NCI-H187 treated with DMSO at 0.1 percent for 48 hours (cell line): ENCODE results near the gene KIF1B.

Experiments
- DNase-seq: peaks from one replicate; lab custom pipeline; 2025; lab: John Stamatoyannopoulos, UW

Gene KIF1B

DNA sequence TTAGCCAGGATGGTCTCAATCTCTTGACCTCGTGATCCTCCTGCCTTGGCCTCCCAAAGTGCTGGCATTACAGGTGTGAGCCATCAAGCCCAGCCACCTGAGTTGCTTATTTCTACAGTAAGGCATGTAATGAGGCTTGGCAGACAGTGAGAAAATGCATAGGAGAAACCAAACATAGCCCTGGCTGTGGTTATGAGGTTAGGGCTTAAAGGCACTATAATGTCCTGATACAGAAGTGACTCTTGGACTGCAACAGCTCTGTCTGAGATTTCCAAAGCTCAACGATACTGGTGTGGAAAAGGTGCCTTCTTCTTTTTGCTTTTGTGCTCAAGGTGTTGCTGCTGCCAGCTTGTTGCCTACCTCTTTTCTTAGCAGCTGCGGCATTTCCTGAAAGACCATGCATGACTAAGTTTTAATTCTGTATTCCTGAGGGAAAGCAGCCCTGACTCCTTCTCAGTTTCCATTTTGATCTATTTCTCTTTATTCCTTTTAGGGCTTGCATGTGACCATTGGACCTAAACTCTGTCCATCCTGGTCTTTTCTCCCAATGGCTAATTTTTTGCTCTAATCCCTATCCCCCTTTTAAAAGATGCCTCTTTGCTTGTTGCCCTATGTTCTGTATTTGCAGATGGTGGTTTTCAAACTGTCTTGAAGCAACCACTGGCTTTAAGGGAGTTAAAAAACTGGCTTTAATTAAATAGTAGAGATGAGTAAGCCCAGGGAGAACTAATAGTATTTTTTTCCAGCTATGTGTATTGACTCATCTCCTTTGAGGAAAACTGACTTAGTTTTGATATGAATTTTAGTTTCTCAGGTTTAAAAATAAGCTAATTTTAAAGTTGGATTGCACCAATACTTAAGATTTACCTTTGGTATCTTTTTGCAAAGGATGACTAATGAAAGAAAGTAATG is 70.3 kb downstream of the KIF1B start:
- no peak for DNase-seq

DNA sequence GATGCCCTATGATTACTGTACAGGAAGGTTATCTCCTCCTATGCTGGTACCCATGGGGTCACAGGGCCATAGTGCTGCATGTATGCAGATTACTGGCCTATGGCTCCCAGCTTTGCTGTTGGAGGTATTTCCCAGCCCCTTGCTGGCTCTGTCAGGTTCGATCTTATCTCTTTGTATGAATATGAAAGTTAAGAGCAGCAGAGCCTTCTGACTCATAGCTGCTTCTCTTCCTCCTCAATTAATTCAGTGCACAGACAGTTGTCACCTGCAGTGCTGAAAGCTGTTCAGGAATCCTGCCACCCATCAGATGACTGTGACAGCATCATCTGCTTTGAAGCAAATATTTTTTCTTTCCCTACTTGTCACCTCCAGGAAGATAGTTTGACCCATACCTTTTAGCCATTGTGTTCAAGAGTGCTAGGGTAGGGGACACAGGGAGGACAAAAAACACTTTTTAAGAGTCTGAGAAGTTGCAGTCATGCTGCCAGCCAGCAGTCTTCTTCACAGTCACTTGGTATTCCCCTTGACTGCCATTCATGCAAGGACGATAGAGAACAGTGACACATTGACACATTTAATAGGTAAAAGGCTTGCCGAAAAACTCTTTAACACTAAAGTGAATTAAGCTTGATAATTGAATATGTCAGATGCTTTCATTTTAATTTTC is 73.1 kb downstream of the KIF1B start:
- no peak for DNase-seq

DNA sequence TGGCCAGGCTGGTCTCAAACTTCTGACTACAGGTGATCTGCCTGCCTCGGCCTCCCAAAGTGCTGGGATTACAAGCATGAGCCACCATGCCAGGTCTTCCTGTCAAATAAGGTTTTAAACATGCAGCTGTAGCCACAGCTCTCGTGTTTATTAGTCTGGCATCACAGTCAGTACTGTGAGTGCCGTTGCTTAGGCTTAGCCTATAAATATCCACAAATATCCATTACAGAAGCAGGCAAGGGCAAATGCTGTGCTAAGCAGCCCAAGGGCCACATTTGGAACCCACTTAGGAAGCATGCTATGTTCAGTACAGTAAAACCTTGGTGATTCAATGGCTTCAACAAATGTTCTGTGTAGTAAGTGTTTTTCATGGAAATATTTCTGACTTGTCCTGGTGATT is 75.9 kb downstream of the KIF1B start:
- DNase-seq = no peak

- no peak for DNase-seq
Observed at GRCh38 chr1:10287023-10287645, 76.8 kb downstream of the KIF1B start.

DNA sequence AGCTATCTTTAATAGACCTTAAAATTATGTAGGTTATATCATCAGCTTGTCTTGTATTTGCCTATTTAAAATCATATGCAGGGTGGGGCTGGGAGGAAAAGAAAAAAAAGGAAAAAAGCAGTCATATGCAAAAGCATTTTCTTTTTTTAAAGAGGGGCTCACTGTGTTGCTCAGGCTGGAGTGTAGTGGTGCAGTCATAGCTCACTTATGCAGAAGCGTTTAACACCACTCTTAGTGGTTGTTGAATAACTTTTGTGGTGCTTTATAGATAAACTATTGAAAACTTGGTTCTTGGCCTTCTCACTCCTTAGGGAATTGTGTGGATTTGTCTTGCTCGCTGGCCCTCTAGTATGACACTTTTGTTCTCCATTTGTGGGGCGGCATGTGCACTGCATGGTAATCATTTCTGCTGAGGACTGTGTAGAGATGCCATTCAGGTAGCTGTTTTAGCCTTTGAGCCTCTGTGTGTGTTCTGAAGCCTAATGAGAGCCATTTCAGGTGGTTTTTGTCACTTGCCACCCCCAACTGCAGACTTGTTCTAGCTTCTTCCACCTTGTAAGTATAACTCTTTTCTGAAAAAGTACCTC is 77.8 kb downstream of the KIF1B start:
- no peak for DNase-seq

GRCh38 chr1:10291705-10292104 is 81.3 kb downstream of the KIF1B start:
- DNase-seq = no peak

- no peak for DNase-seq
Observed at GRCh38 chr1:10292188-10292587, 81.8 kb downstream of the KIF1B start.

GRCh38 chr1:10295481-10296085 is 85.2 kb downstream of the KIF1B start:
- DNase-seq = no peak

GRCh38 chr1:10299151-10299550 is 88.8 kb downstream of the KIF1B start:
- no peak for DNase-seq

GRCh38 chr1:10302416-10302815 is 92.0 kb downstream of the KIF1B start:
- DNase-seq = no peak

- DNase-seq = no peak
Observed at GRCh38 chr1:10304295-10304694, 93.9 kb downstream of the KIF1B start.

- DNase-seq = no peak
Observed at GRCh38 chr1:10306435-10306834, 96.1 kb downstream of the KIF1B start.

DNA sequence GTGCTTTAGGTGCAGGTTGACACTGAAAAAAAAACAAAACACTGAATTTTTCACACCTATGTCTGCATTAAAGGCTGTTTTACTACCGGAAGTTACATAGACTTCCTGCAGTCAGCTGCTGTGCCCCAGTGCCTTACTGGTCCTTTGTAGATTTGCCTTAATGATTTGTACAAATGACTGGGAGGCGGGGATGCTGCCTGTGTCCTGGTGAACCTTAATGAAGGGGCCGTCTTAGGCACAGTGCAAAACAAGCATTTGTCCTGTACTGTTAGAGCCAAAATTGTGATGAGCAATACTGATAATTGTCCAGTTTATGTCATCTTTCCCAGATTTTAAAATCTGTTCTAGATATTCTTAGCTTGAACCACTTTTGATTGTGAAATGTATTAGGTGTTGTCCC is 97.6 kb downstream of the KIF1B start:
- DNase-seq = no peak

GRCh38 chr1:10309243-10310011 is 99.1 kb downstream of the KIF1B start:
- DNase-seq = no peak

DNA sequence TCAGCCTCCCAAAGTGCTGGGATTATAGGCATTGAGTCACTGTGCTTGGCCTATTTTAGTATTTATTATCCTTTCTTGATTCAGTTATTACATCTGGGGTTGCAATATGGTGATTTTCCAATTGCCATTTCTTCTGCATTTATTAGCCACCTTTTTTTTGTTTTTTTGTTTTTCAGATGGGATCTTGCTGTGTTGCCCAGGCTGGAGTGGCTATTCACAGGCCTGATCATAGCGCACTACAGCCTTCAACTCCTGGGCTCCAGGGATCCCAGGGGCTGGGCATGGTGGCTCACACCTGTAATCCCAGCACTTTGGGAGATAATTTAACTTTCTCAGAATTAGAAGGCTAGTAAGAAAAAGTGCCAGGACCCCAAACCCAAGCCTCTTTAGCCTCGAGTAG is 106.4 kb downstream of the KIF1B start:
- no peak for DNase-seq

DNA sequence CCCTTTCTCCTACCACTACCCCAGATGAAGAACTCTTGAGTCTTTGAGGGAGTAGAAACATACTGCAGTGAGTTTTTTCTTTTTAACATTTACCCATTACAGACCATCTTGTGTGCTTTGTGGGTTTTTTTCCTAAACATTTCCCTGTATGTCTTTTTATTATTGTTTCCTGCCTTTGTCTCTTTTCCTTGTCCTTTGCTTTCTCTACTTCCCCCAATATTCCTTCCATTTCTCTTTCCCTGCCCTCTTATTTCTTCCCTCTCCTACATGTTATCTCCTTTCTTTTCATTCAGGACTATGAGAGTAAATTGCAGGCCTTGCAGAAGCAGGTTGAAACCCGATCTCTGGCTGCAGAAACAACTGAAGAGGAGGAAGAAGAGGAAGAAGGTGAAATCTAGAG is 109.4 kb downstream of the KIF1B start:
- DNase-seq = no peak

- DNase-seq = no peak
Observed at GRCh38 chr1:10320336-10320735, 110.0 kb downstream of the KIF1B start.

- no peak for DNase-seq
Observed at GRCh38 chr1:10322821-10323220, 112.5 kb downstream of the KIF1B start.

DNA sequence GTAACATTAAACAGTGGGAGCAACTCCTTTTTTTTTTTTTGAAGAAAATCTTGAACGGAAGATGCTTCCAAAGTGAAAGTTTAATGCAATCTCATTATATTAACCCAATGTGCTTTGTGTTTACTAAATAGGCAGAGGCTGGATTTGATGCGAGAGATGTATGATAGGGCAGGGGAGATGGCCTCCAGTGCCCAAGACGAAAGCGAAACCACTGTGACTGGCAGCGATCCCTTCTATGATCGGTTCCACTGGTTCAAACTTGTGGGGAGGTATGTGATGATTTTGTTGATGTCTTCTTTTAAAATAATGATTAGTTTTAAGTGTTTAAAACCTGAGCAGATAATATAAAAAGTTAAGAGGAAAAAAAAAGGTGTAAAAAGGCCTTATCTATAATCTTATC is 114.3 kb downstream of the KIF1B start:
- no peak for DNase-seq

DNA sequence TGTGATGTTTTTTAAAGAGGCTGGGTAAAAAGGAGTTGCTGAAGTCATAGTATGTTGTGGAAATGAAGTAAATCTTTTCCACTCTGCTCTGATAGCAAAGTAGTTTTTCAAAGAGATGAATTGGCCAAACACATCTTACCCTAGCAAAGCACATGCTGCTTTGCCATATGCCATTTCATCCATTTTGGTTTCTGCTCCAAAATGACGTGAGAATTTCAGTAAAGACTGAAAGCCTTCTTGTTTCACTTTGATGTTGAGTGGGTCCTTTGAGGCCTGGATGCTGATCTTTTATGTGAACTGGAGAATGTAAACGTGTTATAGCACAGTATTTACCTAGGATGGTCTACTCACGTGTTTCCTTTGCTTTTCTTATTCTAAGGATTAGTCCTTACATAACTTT is 115.2 kb downstream of the KIF1B start:
- no peak for DNase-seq

DNA sequence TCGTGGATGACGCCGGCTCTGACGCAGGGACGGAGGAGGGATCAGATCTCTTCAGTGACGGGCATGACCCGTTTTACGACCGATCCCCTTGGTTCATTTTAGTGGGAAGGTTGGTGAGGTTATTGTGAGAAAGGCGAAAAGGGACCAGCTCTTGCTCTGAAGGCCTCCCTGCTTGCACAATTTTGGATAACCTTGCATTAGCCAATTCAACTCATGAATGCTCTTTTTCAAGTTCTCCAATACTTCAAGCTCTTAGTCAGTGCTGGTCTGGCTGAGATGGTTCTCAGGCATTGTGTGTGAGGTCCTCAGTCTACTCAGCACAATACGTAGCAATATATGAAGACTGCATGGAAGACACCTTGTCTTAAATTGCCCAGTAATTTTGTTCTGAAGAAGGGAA is 115.9 kb downstream of the KIF1B start:
- DNase-seq = no peak
